Measurements from ENCODE around the gene FLOT1. TPM values are rescaled to one million over a fixed set of nuclear protein-coding genes. Genes with fewer than 3 reads are reported as not detected.

Gene FLOT1
- total and polyA plus RNA-seq, 2 of the 13 experiments (the other 11 are each of a cell fraction or from before 2014, with no cell fraction given) = 82.3 to 130 TPM

GRCh38 chr6:30719791-30720737, 22.4 kb downstream of the FLOT1 start, which contains the start of gene TUBB (continued):
- TF ChIP-seq TSC22D2 (CRISPR knock-in tag; IDR thresholded peaks at IDR 0.05; ENCODE audit: borderline replicate concordance) (no peak; the same call in 1 of the 2 replicates), ZNF687 (CRISPR knock-in tag; IDR thresholded peaks at IDR 0.05) (peak; percentile 81), ZNF749 (CRISPR knock-in tag; IDR thresholded peaks at IDR 0.05; ENCODE audit: borderline replicate concordance) (peak; percentile 86; the same call in 1 of the 2 replicates), MEIS2 (CRISPR knock-in tag; IDR thresholded peaks at IDR 0.05) (0 out of 2 replicates have a peak, but pooled peaks have one; percentile 68), ZNF546 (CRISPR knock-in tag; conservative IDR thresholded peaks at IDR 0.05) (0 out of 2 replicates have a peak, but pooled peaks have one; percentile 38), ZNF501 (CRISPR knock-in tag; IDR thresholded peaks at IDR 0.05) (peak; percentile 71), TBX2 (CRISPR knock-in tag; IDR thresholded peaks at IDR 0.05; ENCODE audit: borderline replicate concordance) (peak; percentile 74; the same call in 1 of the 2 replicates), IRF1 (CRISPR knock-in tag; IDR thresholded peaks at IDR 0.05; ENCODE audit: low read depth) (no peak), ZNF280D (CRISPR knock-in tag; IDR thresholded peaks at IDR 0.05) (peak; percentile 57; the same call in 1 of the 2 replicates), MIER3 (CRISPR knock-in tag; IDR thresholded peaks at IDR 0.05; ENCODE audit: borderline replicate concordance) (0 out of 2 replicates have a peak, but pooled peaks have one; percentile 36), U2AF1 (optimal IDR thresholded peaks at IDR 0.05; ENCODE audit: low read depth, low read length) (peak; percentile 39), TAF1 (CRISPR knock-in tag; IDR thresholded peaks at IDR 0.05) (peak; percentile 97), PCBP1 (IDR thresholded peaks at IDR 0.05; ENCODE audit: borderline replicate concordance, low read depth, low read length) (no peak), ZNF761 (CRISPR knock-in tag; conservative IDR thresholded peaks at IDR 0.05) (no peak)
